SK-N-SH (cell line): Measurements from ENCODE around the gene DNMT3B. TPM values are rescaled to one million over a fixed set of nuclear protein-coding genes. Genes with fewer than 3 reads are reported as not detected.

Experiments
- CTCF ChIA-PET: fragments of 300-600, 350-600 bp; formaldehyde crosslinking; extraction: SDS; loops from one replicate; lab custom pipeline; 2021; lab: Yijun Ruan, JAX
- POLR2A ChIA-PET: fragments of 350-600 bp; sonication (Branson Sonifier 250); formaldehyde crosslinking; extraction: SDS; loops from one replicate; lab custom pipeline; 2020; ENCODE audit warnings: antibody characterized with exemption, inconsistent platforms; lab: Yijun Ruan, JAX
- DNase-seq: peaks from one replicate; pipeline ENCODE4 v3.0.0; 2012
- H2AFZ ChIP-seq: fragments of 200-600 bp; sonication (generic); 2 replicates; pipeline ENCODE4 v1.8.1; 2016; ENCODE audit warnings: antibody characterized with exemption, mild to moderate bottlenecking, low read depth
- H3F3A ChIP-seq: fragments of 200-600 bp; sonication (generic); replicated peaks from 2 replicates; pipeline ENCODE3; 2016; ENCODE audit warnings: antibody characterized with exemption, mild to moderate bottlenecking; ENCODE audit not compliant: insufficient read depth
- H3K27ac ChIP-seq, 2 experiments: fragments of 200-500 bp in 1 of 2; fragments of 200-600 bp in 1 of 2; sonication (Bioruptor generic) in 1 of 2; sonication (generic), shearing (Covaris generic) in 1 of 2; 2 replicates each; pipeline versions ENCODE4 v1.5.1 to v1.6.1; 2014 to 2016; ENCODE audit warnings: low read depth in 2 of 2, inconsistent platforms in 1 of 2, low read length in 1 of 2, mild to moderate bottlenecking in 1 of 2, mixed read lengths in 1 of 2
- H3K27me3 ChIP-seq: fragments of 200-600 bp; sonication (generic), shearing (Covaris generic); 2 replicates; pipeline ENCODE4 v1.6.1; 2016; ENCODE audit warnings: mixed run types; ENCODE audit not compliant: insufficient read depth
- H3K36me3 ChIP-seq, 2 experiments: fragments of 200-500 bp in 1 of 2; fragments of 200-600 bp in 1 of 2; sonication (Bioruptor generic) in 1 of 2; sonication (generic) in 1 of 2; replicated peaks in 1 of 2; 2 replicates each; pipeline versions ENCODE3 to v1.5.1; 2014 to 2016; ENCODE audit warnings: low read length in 1 of 2, mild to moderate bottlenecking in 1 of 2; ENCODE audit not compliant: insufficient read depth in 2 of 2, control insufficient read depth in 1 of 2
- H3K4me1 ChIP-seq, 2 experiments: fragments of 200-500 bp in 1 of 2; fragments of 200-600 bp in 1 of 2; sonication (Bioruptor generic) in 1 of 2; sonication (generic), shearing (Covaris generic) in 1 of 2; 2 replicates each; pipeline versions ENCODE4 v1.5.1 to v1.6.1; 2014 to 2016; ENCODE audit warnings: low read depth in 1 of 2, low read length in 1 of 2, mixed run types in 1 of 2; ENCODE audit not compliant: insufficient read depth in 2 of 2, control insufficient read depth in 1 of 2
- H3K4me2 ChIP-seq: fragments of 200-600 bp; sonication (generic), shearing (Covaris generic); 2 replicates; pipeline ENCODE4 v1.6.1; 2017; ENCODE audit warnings: mixed run types
- H3K4me3 ChIP-seq, 2 experiments: fragments of 200-500 bp in 1 of 2; fragments of 200-600 bp in 1 of 2; sonication (Bioruptor generic) in 1 of 2; sonication (generic), shearing (Covaris generic) in 1 of 2; 2 replicates each; pipeline versions ENCODE4 v1.5.1 to v1.8.1; 2014 to 2016; ENCODE audit warnings: low read depth in 2 of 2, inconsistent platforms in 1 of 2, low read length in 1 of 2, mild to moderate bottlenecking in 1 of 2, mixed read lengths in 1 of 2, moderate library complexity in 1 of 2
- H3K79me2 ChIP-seq: fragments of 200-600 bp; sonication (generic); 2 replicates; pipeline ENCODE4 v1.8.1; 2017; ENCODE audit warnings: mild to moderate bottlenecking; ENCODE audit not compliant: insufficient read depth
- H3K9ac ChIP-seq: fragments of 200-600 bp; sonication (generic); 2 replicates; pipeline ENCODE4 v1.6.1; 2017; ENCODE audit warnings: mixed run types
- H3K9me2 ChIP-seq: fragments of 200-600 bp; sonication (generic); 2 replicates; pipeline ENCODE4 v1.6.1; 2017; ENCODE audit warnings: mixed run types
- H3K9me3 ChIP-seq: fragments of 200-600 bp; sonication (generic); 2 replicates; pipeline ENCODE4 v1.6.1; 2017; ENCODE audit warnings: mixed run types, mild to moderate bottlenecking, moderate library complexity
- H4K20me1 ChIP-seq: fragments of 200-600 bp; sonication (generic); 2 replicates; pipeline ENCODE4 v1.6.1; 2017; ENCODE audit warnings: mild to moderate bottlenecking, mixed run types; ENCODE audit not compliant: insufficient read depth
- ELF1 ChIP-seq: IDR thresholded peaks from 2 replicates; pipeline ENCODE4 v1.4.0; 2012
- EP300 ChIP-seq, 2 experiments: IDR thresholded peaks; 2 replicates each; pipeline versions ENCODE4 v1.4.0 to v1.6.1; 2012; ENCODE audit warnings: borderline replicate concordance in 1 of 2, low read depth in 1 of 2, low read length in 1 of 2
- FOSL2 ChIP-seq: IDR thresholded peaks from 2 replicates; pipeline ENCODE4 v1.4.0; 2012; ENCODE audit warnings: low read depth, mild to moderate bottlenecking, moderate library complexity, borderline replicate concordance
- FOXJ3 ChIP-seq: sonication (generic); formaldehyde crosslinking; IDR thresholded peaks from 2 replicates; pipeline ENCODE4 v1.5.1; 2020; ENCODE audit warnings: mild to moderate bottlenecking, missing genetic modification reagents
- GATA2 ChIP-seq: sonication (generic); formaldehyde crosslinking; IDR thresholded peaks from 2 replicates; pipeline ENCODE4 v1.5.0; 2020; ENCODE audit warnings: mild to moderate bottlenecking, missing genetic modification reagents
- MXI1 ChIP-seq: IDR thresholded peaks from 2 replicates; pipeline ENCODE4 v1.6.1; 2012; ENCODE audit warnings: mild to moderate bottlenecking, low read depth, low read length, improper control_type of control experiment
- NFIC ChIP-seq: IDR thresholded peaks from 2 replicates; pipeline ENCODE4 v1.4.0; 2012; ENCODE audit warnings: borderline replicate concordance
- POLR2AphosphoS5 ChIP-seq: IDR thresholded peaks from 2 replicates; pipeline ENCODE4 v1.6.1; 2012; ENCODE audit warnings: low read depth, low read length
- RAD21 ChIP-seq: IDR thresholded peaks from 2 replicates; pipeline ENCODE4 v1.6.1; 2012; ENCODE audit warnings: mild to moderate bottlenecking, low read length
- RCOR1 ChIP-seq: fragments of 150-350 bp; IDR thresholded peaks from 2 replicates; pipeline ENCODE4 v1.6.1; 2017; ENCODE audit warnings: antibody characterized with exemption, low read length
- RFX5 ChIP-seq: IDR thresholded peaks from 2 replicates; pipeline ENCODE4 v1.6.1; 2012; ENCODE audit warnings: mild to moderate bottlenecking, improper control_type of control experiment, low read length
- RXRA ChIP-seq: IDR thresholded peaks from 2 replicates; pipeline ENCODE4 v1.4.0; 2012; ENCODE audit warnings: low read depth, mild to moderate bottlenecking, borderline replicate concordance
- SIN3A ChIP-seq: IDR thresholded peaks from 2 replicates; pipeline ENCODE4 v1.6.1; 2012; ENCODE audit warnings: low read depth, mild to moderate bottlenecking, low read length, moderate library complexity, borderline replicate concordance
- TCF12 ChIP-seq: IDR thresholded peaks from 2 replicates; pipeline ENCODE4 v1.4.0; 2012
- YY1 ChIP-seq: IDR thresholded peaks from 2 replicates; pipeline ENCODE4 v1.4.0; 2012; ENCODE audit warnings: low read depth, mild to moderate bottlenecking
- WGBS: methylation state at CpG from one replicate; pipeline ENCODE4 v1.1.6; 2017; ENCODE audit warnings: low lambda C conversion rate; 5-methylcytosine and 5-hydroxymethylcytosine counted together
- polyA plus RNA-seq, 3 experiments: library from polyadenylated mRNA; depleted of rRNA; stranded (reverse); fragments of >200 nt; gene quantifications; 2 replicates each; pipeline ENCODE4 v1.2.3, GENCODE V29; 2012
- TF ChIP-seq, protein P1 (sequence below): IDR thresholded peaks from 2 replicates; pipeline ENCODE4 v1.4.0; 2012; ENCODE audit warnings: low read depth
- TF ChIP-seq, protein P2 (sequence below): IDR thresholded peaks from 2 replicates; pipeline ENCODE4 v1.4.0; 2012; ENCODE audit warnings: low read depth, borderline replicate concordance
- TF ChIP-seq, protein P3 (sequence below): fragments of 150-350 bp; IDR thresholded peaks from 2 replicates; pipeline ENCODE4 v1.6.1; 2017; ENCODE audit warnings: antibody characterized with exemption, low read length, low read depth, borderline replicate concordance

The DNMT3B gene
- polyA plus RNA-seq, 1 of the 3 experiments (the other 2 are of a cell fraction), result 2.2 TPM

DNA sequence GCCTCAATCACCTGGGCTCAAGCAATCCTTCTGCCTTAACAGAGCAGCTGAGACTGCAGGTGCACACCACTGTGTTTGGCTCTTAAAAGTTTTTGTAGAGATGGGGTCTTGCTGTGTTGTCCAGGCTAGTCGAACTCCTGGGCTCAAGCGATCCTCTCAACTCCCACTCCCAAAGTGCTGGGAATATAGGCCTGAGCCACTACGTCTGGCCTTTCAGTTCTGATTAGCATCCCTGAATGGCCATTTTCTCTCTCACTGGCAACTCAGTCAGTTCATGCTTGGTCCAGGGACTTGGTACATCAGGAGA, 28.5 kb downstream of the DNMT3B start:
- no peak overlapping the region for H3K4me3 ChIP-seq
- POLR2A ChIA-PET, result no interaction called here
- TF ChIP-seq RAD21 (no peak), RXRA (no peak), ELF1 (no peak), RCOR1 (no peak), FOXJ3 (no peak), YY1 (no peak), NFIC (no peak), GATA2 (no peak), MXI1 (no peak), POLR2AphosphoS5 (no peak)
- TF ChIP-seq, protein P1, sequence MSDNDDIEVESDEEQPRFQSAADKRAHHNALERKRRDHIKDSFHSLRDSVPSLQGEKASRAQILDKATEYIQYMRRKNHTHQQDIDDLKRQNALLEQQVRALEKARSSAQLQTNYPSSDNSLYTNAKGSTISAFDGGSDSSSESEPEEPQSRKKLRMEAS, result no peak
- TF ChIP-seq, all 33 proteins: peak for 0
- H4K20me1 ChIP-seq, result no peaks in the 10 kb centered on the region
- no peaks in the 10 kb centered on the region for H3K9me3 ChIP-seq
- no peak overlapping the region for H3K27ac ChIP-seq
- peaks cover 4 to 6% of the 10 kb centered on the region in 2 experiments for H3K36me3 ChIP-seq
- H3K27me3 ChIP-seq, result no peaks in the 10 kb centered on the region
- no peak overlapping the region for H3K9ac ChIP-seq
- WGBS, result 73% methylated on average over 3 of the region's 3 CpGs
- H2AFZ ChIP-seq, result no peak overlapping the region
- no peaks in the 10 kb centered on the region for H3K9me2 ChIP-seq
- no peak overlapping the region for H3K4me2 ChIP-seq
- no peaks in the 10 kb centered on the region for H3K79me2 ChIP-seq
- DNase-seq, result no peak
- H3K4me1 ChIP-seq, result no peaks in the 10 kb centered on the region
- CTCF ChIA-PET, result interaction anchor here (0.5 to 6.2 kb wide), 47 partner anchors 8 to 534 kb away, joined by 3 to 83 read pairs (median 5); partner anchors contain the start of genes C20orf203 and DNMT3B
- H3F3A ChIP-seq, result no peaks in the 10 kb centered on the region

DNA sequence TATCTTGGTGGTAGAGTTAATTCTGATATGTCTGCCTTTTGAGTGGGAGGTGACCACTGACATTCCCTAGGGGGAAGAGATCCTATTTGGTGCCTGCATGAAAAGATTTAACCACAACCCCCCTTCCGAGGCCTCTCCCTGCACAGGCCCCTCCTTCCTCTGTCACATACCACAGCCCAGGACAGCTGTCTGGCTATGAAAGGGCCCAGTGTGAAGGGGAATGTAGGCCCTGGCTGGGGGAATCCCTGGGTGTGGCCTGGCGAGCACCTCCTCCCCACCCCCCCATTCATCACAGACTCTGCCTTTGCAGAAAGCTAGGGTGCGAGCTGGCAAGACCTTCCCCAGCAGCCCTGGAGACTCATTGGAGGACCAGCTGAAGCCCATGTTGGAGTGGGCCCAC, 30.1 kb downstream of the DNMT3B start:
- Histone ChIP-seq H3K4me1 (no peaks in the 10 kb centered on the region), H3F3A (no peaks in the 10 kb centered on the region), H3K9me2 (no peaks in the 10 kb centered on the region), H3K4me2 (no peak overlapping the region), H3K9me3 (no peaks in the 10 kb centered on the region), H3K79me2 (no peaks in the 10 kb centered on the region), H3K4me3 (no peak overlapping the region), H2AFZ (no peak overlapping the region), H3K36me3 (peaks cover 0 to 4% of the 10 kb centered on the region in 2 experiments), H3K9ac (no peak overlapping the region), H3K27me3 (no peaks in the 10 kb centered on the region), H4K20me1 (no peaks in the 10 kb centered on the region), H3K27ac (no peak overlapping the region)
- ChIA-PET POLR2A (no interaction called here), CTCF (interaction anchor here (0.6 to 6.2 kb wide), 4 partner anchors 9 to 14 kb away, joined by 4 to 83 read pairs (median 6); no protein-coding TSS in a partner anchor)
- DNase-seq, result no peak
- WGBS, result 86% methylated on average over 3 of the region's 3 CpGs
- TF ChIP-seq RAD21, result no peak
- no peak for TF ChIP-seq SIN3A
- TF ChIP-seq FOXJ3, result no peak
- TF ChIP-seq, protein P2, sequence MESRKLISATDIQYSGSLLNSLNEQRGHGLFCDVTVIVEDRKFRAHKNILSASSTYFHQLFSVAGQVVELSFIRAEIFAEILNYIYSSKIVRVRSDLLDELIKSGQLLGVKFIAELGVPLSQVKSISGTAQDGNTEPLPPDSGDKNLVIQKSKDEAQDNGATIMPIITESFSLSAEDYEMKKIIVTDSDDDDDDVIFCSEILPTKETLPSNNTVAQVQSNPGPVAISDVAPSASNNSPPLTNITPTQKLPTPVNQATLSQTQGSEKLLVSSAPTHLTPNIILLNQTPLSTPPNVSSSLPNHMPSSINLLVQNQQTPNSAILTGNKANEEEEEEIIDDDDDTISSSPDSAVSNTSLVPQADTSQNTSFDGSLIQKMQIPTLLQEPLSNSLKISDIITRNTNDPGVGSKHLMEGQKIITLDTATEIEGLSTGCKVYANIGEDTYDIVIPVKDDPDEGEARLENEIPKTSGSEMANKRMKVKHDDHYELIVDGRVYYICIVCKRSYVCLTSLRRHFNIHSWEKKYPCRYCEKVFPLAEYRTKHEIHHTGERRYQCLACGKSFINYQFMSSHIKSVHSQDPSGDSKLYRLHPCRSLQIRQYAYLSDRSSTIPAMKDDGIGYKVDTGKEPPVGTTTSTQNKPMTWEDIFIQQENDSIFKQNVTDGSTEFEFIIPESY, result no peak
- TF ChIP-seq EP300 (IDR thresholded peaks at IDR 0.05; ENCODE audit: borderline replicate concordance in 1 of 2, low read depth in 1 of 2, low read length in 1 of 2), result no peak
- no peak for TF ChIP-seq RFX5
- TF ChIP-seq, protein P3, sequence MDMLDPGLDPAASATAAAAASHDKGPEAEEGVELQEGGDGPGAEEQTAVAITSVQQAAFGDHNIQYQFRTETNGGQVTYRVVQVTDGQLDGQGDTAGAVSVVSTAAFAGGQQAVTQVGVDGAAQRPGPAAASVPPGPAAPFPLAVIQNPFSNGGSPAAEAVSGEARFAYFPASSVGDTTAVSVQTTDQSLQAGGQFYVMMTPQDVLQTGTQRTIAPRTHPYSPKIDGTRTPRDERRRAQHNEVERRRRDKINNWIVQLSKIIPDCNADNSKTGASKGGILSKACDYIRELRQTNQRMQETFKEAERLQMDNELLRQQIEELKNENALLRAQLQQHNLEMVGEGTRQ, result no peak
- no peak for TF ChIP-seq TCF12
- no peak for TF ChIP-seq RCOR1
- TF ChIP-seq, protein P1, result no peak
- no peak for TF ChIP-seq FOSL2
